Measurements from ENCODE around the gene ACADS. TPM values are rescaled to one million over a fixed set of nuclear protein-coding genes. Genes with fewer than 3 reads are reported as not detected.

The ACADS gene
- total and polyA plus RNA-seq, 9 of the 15 experiments (the other 6 are each of a cell fraction or from before 2014, with no cell fraction given) = 0.06 to 20.3 (median 8.8) TPM

DNA sequence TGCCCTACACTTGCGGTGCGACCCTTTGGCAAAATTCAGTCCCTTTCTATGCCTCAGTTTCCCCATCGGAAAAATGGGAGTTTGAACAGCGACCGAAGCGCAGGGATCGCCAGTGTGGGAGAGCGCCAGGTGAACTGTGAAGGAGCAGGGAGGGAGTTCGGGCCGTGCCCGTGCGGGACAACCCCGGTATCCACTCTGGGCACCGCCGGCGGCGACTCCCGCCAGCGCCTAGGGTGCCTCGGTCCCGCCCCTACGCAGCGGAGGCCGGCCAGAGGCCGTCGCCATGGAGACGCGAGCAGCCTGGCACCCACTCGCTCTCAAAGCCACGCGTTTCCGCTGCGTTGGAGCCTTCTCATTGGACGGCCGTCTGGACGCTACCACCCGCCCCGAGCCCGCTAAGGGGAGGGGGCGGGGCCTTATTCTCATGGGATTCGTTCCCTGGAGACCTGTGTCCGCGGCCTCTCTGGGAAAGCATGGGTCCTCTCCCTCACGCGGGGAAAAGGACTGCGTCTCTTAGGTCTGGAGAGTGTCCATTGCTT lies 39.4 kb upstream of the ACADS start (continued):
- TF ChIP-seq, protein P1, sequence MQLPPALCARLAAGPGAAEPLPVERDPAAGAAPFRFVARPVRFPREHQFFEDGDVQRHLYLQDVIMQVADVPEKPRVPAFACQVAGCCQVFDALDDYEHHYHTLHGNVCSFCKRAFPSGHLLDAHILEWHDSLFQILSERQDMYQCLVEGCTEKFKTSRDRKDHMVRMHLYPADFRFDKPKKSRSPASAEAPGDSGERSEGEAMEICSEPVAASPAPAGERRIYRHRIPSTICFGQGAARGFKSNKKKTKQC (CRISPR knock-in tag; IDR thresholded peaks at IDR 0.05) = no peak
- TF ChIP-seq RAD21 (CRISPR knock-in tag; conservative IDR thresholded peaks at IDR 0.05 in 1 of 2, IDR thresholded peaks at IDR 0.05 in 1 of 2) (no peak), SAP30 (IDR thresholded peaks at IDR 0.05; ENCODE audit: borderline replicate concordance, insufficient read depth, low read depth, low read length, poor library complexity, severe bottlenecking) (no peak), SAFB2 (IDR thresholded peaks at IDR 0.05; ENCODE audit: borderline replicate concordance, low read depth, low read length, severe bottlenecking) (no peak), KLF16 (IDR thresholded peaks at IDR 0.05) (no peak), ZNF551 (CRISPR knock-in tag; IDR thresholded peaks at IDR 0.05) (no peak), DMBX1 (CRISPR knock-in tag; IDR thresholded peaks at IDR 0.05; ENCODE audit: borderline replicate concordance) (no peak), TCF3 (CRISPR knock-in tag; IDR thresholded peaks at IDR 0.05) (no peak), NFXL1 (CRISPR knock-in tag; IDR thresholded peaks at IDR 0.05) (no peak), RBM15 (IDR thresholded peaks at IDR 0.05; ENCODE audit: insufficient read depth, low read length) (no peak), FOXP1 (CRISPR knock-in tag; IDR thresholded peaks at IDR 0.05) (no peak), BDP1 (IDR thresholded peaks at IDR 0.05; ENCODE audit: insufficient read depth, insufficient read length) (no peak), TCF7L2 (IDR thresholded peaks at IDR 0.05; ENCODE audit: low read depth, low read length) (peak; percentile 80), SRSF3 (IDR thresholded peaks at IDR 0.05; ENCODE audit: insufficient read depth, low read length) (no peak), NFATC3 (IDR thresholded peaks at IDR 0.05) (no peak), TOE1 (IDR thresholded peaks at IDR 0.05; ENCODE audit: borderline replicate concordance) (peak; percentile 88; the same call in 1 of the 2 replicates), TOE1 (CRISPR knock-in tag; IDR thresholded peaks at IDR 0.05; ENCODE audit: borderline replicate concordance, low read depth) (no peak), CCNT2 (IDR thresholded peaks at IDR 0.05; ENCODE audit: borderline replicate concordance, extremely low read depth, insufficient read length, low read depth, low read length) (peak; percentile 62)
- TF ChIP-seq, protein P2, sequence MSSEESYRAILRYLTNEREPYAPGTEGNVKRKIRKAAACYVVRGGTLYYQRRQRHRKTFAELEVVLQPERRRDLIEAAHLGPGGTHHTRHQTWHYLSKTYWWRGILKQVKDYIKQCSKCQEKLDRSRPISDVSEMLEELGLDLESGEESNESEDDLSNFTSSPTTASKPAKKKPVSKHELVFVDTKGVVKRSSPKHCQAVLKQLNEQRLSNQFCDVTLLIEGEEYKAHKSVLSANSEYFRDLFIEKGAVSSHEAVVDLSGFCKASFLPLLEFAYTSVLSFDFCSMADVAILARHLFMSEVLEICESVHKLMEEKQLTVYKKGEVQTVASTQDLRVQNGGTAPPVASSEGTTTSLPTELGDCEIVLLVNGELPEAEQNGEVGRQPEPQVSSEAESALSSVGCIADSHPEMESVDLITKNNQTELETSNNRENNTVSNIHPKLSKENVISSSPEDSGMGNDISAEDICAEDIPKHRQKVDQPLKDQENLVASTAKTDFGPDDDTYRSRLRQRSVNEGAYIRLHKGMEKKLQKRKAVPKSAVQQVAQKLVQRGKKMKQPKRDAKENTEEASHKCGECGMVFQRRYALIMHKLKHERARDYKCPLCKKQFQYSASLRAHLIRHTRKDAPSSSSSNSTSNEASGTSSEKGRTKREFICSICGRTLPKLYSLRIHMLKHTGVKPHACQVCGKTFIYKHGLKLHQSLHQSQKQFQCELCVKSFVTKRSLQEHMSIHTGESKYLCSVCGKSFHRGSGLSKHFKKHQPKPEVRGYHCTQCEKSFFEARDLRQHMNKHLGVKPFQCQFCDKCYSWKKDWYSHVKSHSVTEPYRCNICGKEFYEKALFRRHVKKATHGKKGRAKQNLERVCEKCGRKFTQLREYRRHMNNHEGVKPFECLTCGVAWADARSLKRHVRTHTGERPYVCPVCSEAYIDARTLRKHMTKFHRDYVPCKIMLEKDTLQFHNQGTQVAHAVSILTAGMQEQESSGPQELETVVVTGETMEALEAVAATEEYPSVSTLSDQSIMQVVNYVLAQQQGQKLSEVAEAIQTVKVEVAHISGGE (CRISPR knock-in tag; IDR thresholded peaks at IDR 0.05) = no peak
- TF ChIP-seq, protein P3, sequence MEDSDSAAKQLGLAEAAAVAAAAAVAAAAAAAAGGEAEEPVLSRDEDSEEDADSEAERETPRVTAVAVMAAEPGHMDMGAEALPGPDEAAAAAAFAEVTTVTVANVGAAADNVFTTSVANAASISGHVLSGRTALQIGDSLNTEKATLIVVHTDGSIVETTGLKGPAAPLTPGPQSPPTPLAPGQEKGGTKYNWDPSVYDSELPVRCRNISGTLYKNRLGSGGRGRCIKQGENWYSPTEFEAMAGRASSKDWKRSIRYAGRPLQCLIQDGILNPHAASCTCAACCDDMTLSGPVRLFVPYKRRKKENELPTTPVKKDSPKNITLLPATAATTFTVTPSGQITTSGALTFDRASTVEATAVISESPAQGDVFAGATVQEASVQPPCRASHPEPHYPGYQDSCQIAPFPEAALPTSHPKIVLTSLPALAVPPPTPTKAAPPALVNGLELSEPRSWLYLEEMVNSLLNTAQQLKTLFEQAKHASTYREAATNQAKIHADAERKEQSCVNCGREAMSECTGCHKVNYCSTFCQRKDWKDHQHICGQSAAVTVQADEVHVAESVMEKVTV (CRISPR knock-in tag; IDR thresholded peaks at IDR 0.05) = no peak
- TF ChIP-seq, protein P4, sequence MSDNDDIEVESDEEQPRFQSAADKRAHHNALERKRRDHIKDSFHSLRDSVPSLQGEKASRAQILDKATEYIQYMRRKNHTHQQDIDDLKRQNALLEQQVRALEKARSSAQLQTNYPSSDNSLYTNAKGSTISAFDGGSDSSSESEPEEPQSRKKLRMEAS (CRISPR knock-in tag; IDR thresholded peaks at IDR 0.05) = no peak; the same call in 1 of the 2 replicates

Measured in K562 (cell line).